K562 (cell line): Measurements from ENCODE around the gene ZBTB20. TPM values are rescaled to one million over a fixed set of nuclear protein-coding genes. Genes with fewer than 3 reads are reported as not detected.

Experiments used
- ATAC-seq: fragments of 200-7000 bp; cut with Tn5 transposase; 3 replicates; pipeline ENCODE4 v1.9.1; 2020; ENCODE audit warnings: moderate library complexity
- BruUV-seq: library from RNA; stranded (reverse); fragments of 400-500 nt; replicated peaks from 2 replicates; lab custom pipeline; 2021; lab: Mats Ljungman, UMichigan
- CTCF ChIA-PET: fragments of 300-600 bp; formaldehyde crosslinking; extraction: SDS; loops from one replicate; lab custom pipeline; 2021; ENCODE audit warnings: low intra/inter-chr PET ratio; lab: Yijun Ruan, JAX
- POLR2A ChIA-PET: fragments of 300-600, 350-650 bp; sonication (Branson Sonifier 250); formaldehyde crosslinking; extraction: SDS; loops from one replicate; lab custom pipeline; 2021; ENCODE audit warnings: antibody characterized with exemption, inconsistent platforms; lab: Yijun Ruan, JAX
- DNase-seq, 4 experiments: peaks; one replicate each; pipeline versions ENCODE4 v3.0.0 to v3.0.0-alpha.2; 2011 to 2018; ENCODE audit warnings: low spot score in 3 of 4, mixed read lengths in 3 of 4; ENCODE audit errors: extremely low read depth in 1 of 4
- FAIRE-seq: peaks from 2 replicates; lab custom pipeline; 2011; peaks lifted over from hg19 to GRCh38; lab: Jason Lieb, UNC
- H2AFZ ChIP-seq: 2 replicates; pipeline ENCODE4 v1.6.0; 2011; ENCODE audit warnings: low read depth, low read length, control low read depth, inconsistent platforms
- H3K27ac ChIP-seq: fragments of 200-600 bp; 3 replicates; pipeline ENCODE4 v1.8.0; 2011; ENCODE audit warnings: low read depth, mild to moderate bottlenecking, control low read depth, inconsistent platforms, low read length, moderate library complexity, mixed read lengths; ENCODE audit errors: extremely low read depth
- H3K27me3 ChIP-seq, 2 experiments: fragments of 300-600 bp in 1 of 2; 2 replicates in 1 of 2; 3 replicates in 1 of 2; pipeline versions ENCODE4 v1.6.0 to v1.8.0; 2011; ENCODE audit warnings: inconsistent platforms in 2 of 2, low read length in 2 of 2, mild to moderate bottlenecking in 1 of 2, mixed read lengths in 1 of 2, moderate library complexity in 1 of 2; ENCODE audit not compliant: control insufficient read depth in 2 of 2, insufficient read depth in 2 of 2
- H3K36me3 ChIP-seq: fragments of 300-600 bp; 3 replicates; pipeline ENCODE4 v1.8.0; 2011; ENCODE audit warnings: mild to moderate bottlenecking, low read length, inconsistent platforms; ENCODE audit not compliant: control insufficient read depth, insufficient read depth
- H3K4me1 ChIP-seq, 2 experiments: fragments of 200-600 bp in 1 of 2; replicated peaks in 1 of 2; 2 replicates in 1 of 2; 3 replicates in 1 of 2; pipeline versions ENCODE4 v1.5.1 to v1.8.0; 2011; ENCODE audit warnings: inconsistent platforms in 2 of 2, low read length in 2 of 2, mild to moderate bottlenecking in 1 of 2, mixed read lengths in 1 of 2, moderate library complexity in 1 of 2; ENCODE audit not compliant: control insufficient read depth in 2 of 2, insufficient read depth in 2 of 2
- H3K4me2 ChIP-seq: 2 replicates; pipeline ENCODE4 v1.6.1; 2011; ENCODE audit warnings: low read length, control low read depth, inconsistent platforms, mixed read lengths; ENCODE audit not compliant: insufficient read depth
- H3K4me3 ChIP-seq: fragments of 200-600 bp; sonication (generic), shearing (Covaris generic); 2 replicates; pipeline ENCODE4 v1.5.1; 2016; ENCODE audit warnings: control low read depth, inconsistent platforms
- H3K79me2 ChIP-seq: fragments of 200-600 bp; 3 replicates; pipeline ENCODE4 v1.8.0; 2011; ENCODE audit warnings: low read length, inconsistent platforms; ENCODE audit not compliant: control insufficient read depth, insufficient read depth
- H3K9ac ChIP-seq, 2 experiments: 2 replicates each; pipeline versions ENCODE4 v1.6.0 to v1.6.1; 2011; ENCODE audit warnings: low read depth in 2 of 2, low read length in 2 of 2, control low read depth in 1 of 2, inconsistent platforms in 1 of 2, mild to moderate bottlenecking in 1 of 2, mixed read lengths in 1 of 2; ENCODE audit not compliant: insufficient read depth in 1 of 2
- H3K9me1 ChIP-seq: one replicate; pipeline ENCODE4 v1.6.0; 2011; ENCODE audit warnings: inconsistent platforms, mild to moderate bottlenecking, low read length, moderate library complexity; ENCODE audit not compliant: control insufficient read depth, insufficient read depth
- H3K9me3 ChIP-seq: replicated peaks from 2 replicates; pipeline ENCODE4 v1.5.1; 2011; ENCODE audit warnings: low read depth, low read length, inconsistent platforms; ENCODE audit not compliant: control insufficient read depth, insufficient read depth
- H4K20me1 ChIP-seq: replicated peaks from 2 replicates; pipeline ENCODE4 v1.6.1; 2011; ENCODE audit warnings: low read length, inconsistent platforms, mixed read lengths; ENCODE audit not compliant: control insufficient read depth, insufficient read depth
- E2F3 ChIP-seq: fragments of 250-450 bp; sonication (Bioruptor Pico); IDR thresholded peaks from 2 replicates; pipeline ENCODE4 v1.4.0; 2020; ENCODE audit warnings: mild to moderate bottlenecking
- E2F6 ChIP-seq, 2 experiments: IDR thresholded peaks; 2 replicates each; pipeline ENCODE4 v1.6.1; 2011; ENCODE audit warnings: borderline replicate concordance in 1 of 2, control low read depth in 1 of 2, low read depth in 1 of 2, low read length in 1 of 2, mild to moderate bottlenecking in 1 of 2, mixed read lengths in 1 of 2, moderate library complexity in 1 of 2; ENCODE audit not compliant: insufficient read depth in 1 of 2, insufficient read length in 1 of 2, poor library complexity in 1 of 2, severe bottlenecking in 1 of 2; ENCODE audit errors: extremely low read depth in 1 of 2
- ELK1 ChIP-seq: sonication (generic); formaldehyde crosslinking; IDR thresholded peaks from 2 replicates; pipeline ENCODE4 v1.8.1; 2022; ENCODE audit warnings: missing genetic modification reagents
- ETV1 ChIP-seq: fragments of 450-650 bp; conservative IDR thresholded peaks from 2 replicates; pipeline ENCODE4 v1.6.1; 2016; ENCODE audit warnings: missing genetic modification characterization, control low read depth, low read depth, missing compliant biosample characterization
- FOXP4 ChIP-seq: sonication (generic); formaldehyde crosslinking; IDR thresholded peaks from 2 replicates; pipeline ENCODE4 v1.8.0; 2022; ENCODE audit warnings: mild to moderate bottlenecking, missing genetic modification reagents, borderline replicate concordance
- ILK ChIP-seq: fragments of 450-650 bp; IDR thresholded peaks from 2 replicates; pipeline ENCODE4 v1.6.1; 2016; ENCODE audit warnings: missing genetic modification characterization, low read depth, mild to moderate bottlenecking, missing compliant biosample characterization, moderate library complexity, borderline replicate concordance
- NFIC ChIP-seq: fragments of 450-650 bp; IDR thresholded peaks from 2 replicates; pipeline ENCODE4 v1.6.1; 2017; ENCODE audit warnings: mild to moderate bottlenecking, inconsistent platforms
- NR2C1 ChIP-seq, 2 experiments: fragments of 450-650 bp; IDR thresholded peaks; 2 replicates each; pipeline ENCODE4 v1.6.1; 2017; ENCODE audit warnings: mild to moderate bottlenecking in 2 of 2, antibody characterized with exemption in 1 of 2, inconsistent platforms in 1 of 2, missing compliant biosample characterization in 1 of 2, missing genetic modification characterization in 1 of 2
- POLR2A ChIP-seq: fragments of 450-650 bp; conservative IDR thresholded peaks from 2 replicates; pipeline ENCODE4 v1.6.1; 2016
- POLR3G ChIP-seq: IDR thresholded peaks from 2 replicates; pipeline ENCODE4 v1.6.1; 2011; ENCODE audit not compliant: insufficient read length, insufficient replicate concordance; ENCODE audit errors: extremely low read depth
- SP1 ChIP-seq: sonication (generic); formaldehyde crosslinking; IDR thresholded peaks from 2 replicates; pipeline ENCODE4 v1.8.1; 2022; ENCODE audit warnings: mild to moderate bottlenecking, missing genetic modification reagents
- STAG1 ChIP-seq: sonication (generic); formaldehyde crosslinking; IDR thresholded peaks from 2 replicates; pipeline ENCODE4 v1.5.0; 2020; ENCODE audit warnings: missing genetic modification reagents, borderline replicate concordance
- TCF7L2 ChIP-seq: fragments of 150-350 bp; IDR thresholded peaks from 2 replicates; pipeline ENCODE4 v1.6.1; 2016; ENCODE audit warnings: low read depth, mild to moderate bottlenecking, low read length, moderate library complexity
- TEAD1 ChIP-seq, 2 experiments: fragments of 450-650 bp in 1 of 2; sonication (generic) in 1 of 2; formaldehyde crosslinking; IDR thresholded peaks; 2 replicates each; pipeline versions ENCODE4 v1.4.0 to v1.8.0; 2020 to 2022; ENCODE audit warnings: mild to moderate bottlenecking in 2 of 2, missing genetic modification reagents in 1 of 2
- ZNF212 ChIP-seq: fragments of 450-650 bp; formaldehyde crosslinking; IDR thresholded peaks from 2 replicates; pipeline ENCODE4 v1.4.0; 2020; ENCODE audit warnings: mild to moderate bottlenecking
- ZNF354B ChIP-seq: fragments of 250-450 bp; sonication (Bioruptor Pico); IDR thresholded peaks from 2 replicates; pipeline ENCODE4 v1.4.0; 2020
- ZNF384 ChIP-seq: IDR thresholded peaks from 2 replicates; pipeline ENCODE4 v1.6.1; 2012; ENCODE audit warnings: low read depth, low read length, improper control_type of control experiment
- ZNF551 ChIP-seq: fragments of 250-450 bp; sonication (Bioruptor Pico); IDR thresholded peaks from 2 replicates; pipeline ENCODE4 v1.5.0; 2021; ENCODE audit warnings: mild to moderate bottlenecking, moderate library complexity
- WGBS: fragments of 100-300 bp; shearing (Covaris generic); methylation state at CpG from one replicate; pipeline ENCODE4 v1.1.6; 2016; ENCODE audit warnings: low coverage, mixed read lengths; ENCODE audit not compliant: insufficient coverage; ENCODE audit errors: missing lambda C conversion rate; 5-methylcytosine and 5-hydroxymethylcytosine counted together
- in situ Hi-C: fragments of 300-500 bp; cut with MboI; formaldehyde crosslinking; loops from 4 replicates; pipeline ENCODE4 v1.15.0; 2018; ENCODE audit warnings: inconsistent platforms, mixed read lengths
- intact Hi-C: fragments of 100-400 bp; cut with micrococcal nuclease; formaldehyde crosslinking; loops from 2 replicates; pipeline ENCODE4 v1.14.2; 2022
- polyA plus RNA-seq, 8 experiments: library from polyadenylated mRNA; depleted of rRNA in 4 of 8; stranded (reverse) in 5 of 8; unstranded in 3 of 8; fragments of >200 nt; fragmentation: Nextera tagmentation in 2 of 8; fragmentation: Illumina TruSeq in 1 of 8; extraction: Ambion mirVana in 2 of 8; extraction: Trizol in 1 of 8; gene quantifications; 2 replicates each; pipeline versions ENCODE4 v1.2.1 to v1.2.3, GENCODE V29; 2011 to 2014; ENCODE audit warnings: inconsistent platforms in 1 of 8, missing spikeins in 1 of 8
- total RNA-seq, 7 experiments: library from RNA; depleted of rRNA in 6 of 7; stranded (reverse); fragments of >200 nt in 6 of 7; fragmentation: Illumina TruSeq in 2 of 7; extraction: Trizol in 2 of 7; gene quantifications; 2 replicates each; pipeline versions ENCODE4 v1.2.1 to v1.2.3, GENCODE V29; 2011 to 2021; ENCODE audit warnings: low replicate concordance in 1 of 7
- TF ChIP-seq, protein P1 (sequence below): sonication (generic); formaldehyde crosslinking; IDR thresholded peaks from 2 replicates; pipeline ENCODE4 v1.8.0; 2022; ENCODE audit warnings: mild to moderate bottlenecking, missing genetic modification reagents

Gene ZBTB20
- total and polyA plus RNA-seq, 9 of the 15 experiments (the other 6 are each of a cell fraction or from before 2014, with no cell fraction given), result 0.17 to 1.7 (median 0.45) TPM

DNA sequence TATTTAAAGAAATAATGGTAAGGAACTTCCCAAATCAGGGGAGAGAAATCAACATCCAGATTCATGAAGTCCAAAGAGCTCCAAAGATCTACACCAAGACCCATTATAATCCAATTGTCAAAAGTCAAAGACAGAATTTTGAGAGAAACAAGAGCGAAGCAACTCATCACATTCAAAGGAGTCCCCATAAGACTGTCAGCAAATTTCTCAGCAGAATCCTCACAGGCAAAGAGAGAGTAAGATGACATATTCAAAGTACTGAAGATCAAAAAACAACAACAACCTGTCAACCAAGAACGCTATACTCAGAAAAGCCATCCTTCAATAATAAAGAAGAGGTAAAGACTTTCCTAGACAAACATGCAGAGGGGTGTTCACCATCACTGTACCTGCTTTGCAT is 511.2 kb downstream of the ZBTB20 start:
- no peaks in the 10 kb centered on the region for H4K20me1 ChIP-seq
- no peak overlapping the region for H3K4me3 ChIP-seq
- no peak overlapping the region for H3K4me2 ChIP-seq
- 0% methylated on average over 2 of the region's 2 CpGs for WGBS
- CTCF ChIA-PET, result no interaction called here
- H3K27me3 ChIP-seq, result no peaks in the 10 kb centered on the region
- H3K9ac ChIP-seq, result no peak overlapping the region
- H3K79me2 ChIP-seq, result no peaks in the 10 kb centered on the region
- no peak overlapping the region for H2AFZ ChIP-seq
- POLR2A ChIA-PET, result no interaction called here
- H3K9me3 ChIP-seq, result no peaks in the 10 kb centered on the region
- intact Hi-C loops, result no loop called here
- no TSS peak for BruUV-seq
- H3K36me3 ChIP-seq, result no peaks in the 10 kb centered on the region
- FAIRE-seq (no peak), DNase-seq (no peak), ATAC-seq (no peak)
- in situ Hi-C loops, result no loop called here
- H3K4me1 ChIP-seq, result no peaks in the 10 kb centered on the region
- TF ChIP-seq ZNF551 (CRISPR knock-in tag) (no peak), E2F6 (IDR thresholded peaks at IDR 0.05; ENCODE audit: borderline replicate concordance in 1 of 2, extremely low read depth in 1 of 2, insufficient read depth in 1 of 2, insufficient read length in 1 of 2, low read depth in 1 of 2, low read length in 1 of 2, poor library complexity in 1 of 2, severe bottlenecking in 1 of 2) (no peak), NR2C1 (IDR thresholded peaks at IDR 0.05) (no peak), NR2C1 (tag; IDR thresholded peaks at IDR 0.05) (no peak), ZNF384 (no peak), ZNF354B (no peak), STAG1 (CRISPR knock-in tag) (no peak), TCF7L2 (no peak), ETV1 (no peak), POLR3G (no peak), SP1 (CRISPR knock-in tag) (no peak), NFIC (no peak), ZNF212 (CRISPR knock-in tag) (no peak), POLR2A (no peak), FOXP4 (CRISPR knock-in tag) (no peak), TEAD1 (CRISPR knock-in tag; IDR thresholded peaks at IDR 0.05) (no peak), E2F3 (CRISPR knock-in tag) (no peak), ILK (tag) (no peak), ELK1 (CRISPR knock-in tag) (no peak)
- TF ChIP-seq, protein P1, sequence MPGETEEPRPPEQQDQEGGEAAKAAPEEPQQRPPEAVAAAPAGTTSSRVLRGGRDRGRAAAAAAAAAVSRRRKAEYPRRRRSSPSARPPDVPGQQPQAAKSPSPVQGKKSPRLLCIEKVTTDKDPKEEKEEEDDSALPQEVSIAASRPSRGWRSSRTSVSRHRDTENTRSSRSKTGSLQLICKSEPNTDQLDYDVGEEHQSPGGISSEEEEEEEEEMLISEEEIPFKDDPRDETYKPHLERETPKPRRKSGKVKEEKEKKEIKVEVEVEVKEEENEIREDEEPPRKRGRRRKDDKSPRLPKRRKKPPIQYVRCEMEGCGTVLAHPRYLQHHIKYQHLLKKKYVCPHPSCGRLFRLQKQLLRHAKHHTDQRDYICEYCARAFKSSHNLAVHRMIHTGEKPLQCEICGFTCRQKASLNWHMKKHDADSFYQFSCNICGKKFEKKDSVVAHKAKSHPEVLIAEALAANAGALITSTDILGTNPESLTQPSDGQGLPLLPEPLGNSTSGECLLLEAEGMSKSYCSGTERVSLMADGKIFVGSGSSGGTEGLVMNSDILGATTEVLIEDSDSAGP (CRISPR knock-in tag), result no peak
- no peak overlapping the region for H3K27ac ChIP-seq
- no peaks in the 10 kb centered on the region for H3K9me1 ChIP-seq
